K562 (cell line): ENCODE data around the gene TBX1. TPM values are rescaled to one million over a fixed set of nuclear protein-coding genes. Genes with fewer than 3 reads are reported as not detected.

Experiments used
- ATAC-seq: fragments of 200-7000 bp; cut with Tn5 transposase; 3 replicates; pipeline ENCODE4 v1.9.1; 2020; ENCODE audit warnings: moderate library complexity
- BruUV-seq: library from RNA; stranded (reverse); fragments of 400-500 nt; replicated peaks from 2 replicates; lab custom pipeline; 2021; lab: Mats Ljungman, UMichigan
- CTCF ChIA-PET: fragments of 300-600 bp; formaldehyde crosslinking; extraction: SDS; loops from one replicate; lab custom pipeline; 2021; ENCODE audit warnings: low intra/inter-chr PET ratio; lab: Yijun Ruan, JAX
- POLR2A ChIA-PET: fragments of 300-600, 350-650 bp; sonication (Branson Sonifier 250); formaldehyde crosslinking; extraction: SDS; loops from one replicate; lab custom pipeline; 2021; ENCODE audit warnings: antibody characterized with exemption, inconsistent platforms; lab: Yijun Ruan, JAX
- DNase-seq, 4 experiments: peaks; one replicate each; pipeline versions ENCODE4 v3.0.0 to v3.0.0-alpha.2; 2011 to 2018; ENCODE audit warnings: low spot score in 3 of 4, mixed read lengths in 3 of 4; ENCODE audit errors: extremely low read depth in 1 of 4
- FAIRE-seq: peaks from 2 replicates; lab custom pipeline; 2011; peaks lifted over from hg19 to GRCh38; lab: Jason Lieb, UNC
- H2AFZ ChIP-seq: 2 replicates; pipeline ENCODE4 v1.6.0; 2011; ENCODE audit warnings: low read depth, low read length, control low read depth, inconsistent platforms
- H3K27ac ChIP-seq: fragments of 200-600 bp; 3 replicates; pipeline ENCODE4 v1.8.0; 2011; ENCODE audit warnings: low read depth, mild to moderate bottlenecking, control low read depth, inconsistent platforms, low read length, moderate library complexity, mixed read lengths; ENCODE audit errors: extremely low read depth
- H3K27me3 ChIP-seq, 2 experiments: fragments of 300-600 bp in 1 of 2; 2 replicates in 1 of 2; 3 replicates in 1 of 2; pipeline versions ENCODE4 v1.6.0 to v1.8.0; 2011; ENCODE audit warnings: inconsistent platforms in 2 of 2, low read length in 2 of 2, mild to moderate bottlenecking in 1 of 2, mixed read lengths in 1 of 2, moderate library complexity in 1 of 2; ENCODE audit not compliant: control insufficient read depth in 2 of 2, insufficient read depth in 2 of 2
- H3K36me3 ChIP-seq: fragments of 300-600 bp; 3 replicates; pipeline ENCODE4 v1.8.0; 2011; ENCODE audit warnings: mild to moderate bottlenecking, low read length, inconsistent platforms; ENCODE audit not compliant: control insufficient read depth, insufficient read depth
- H3K4me1 ChIP-seq, 2 experiments: fragments of 200-600 bp in 1 of 2; replicated peaks in 1 of 2; 2 replicates in 1 of 2; 3 replicates in 1 of 2; pipeline versions ENCODE4 v1.5.1 to v1.8.0; 2011; ENCODE audit warnings: inconsistent platforms in 2 of 2, low read length in 2 of 2, mild to moderate bottlenecking in 1 of 2, mixed read lengths in 1 of 2, moderate library complexity in 1 of 2; ENCODE audit not compliant: control insufficient read depth in 2 of 2, insufficient read depth in 2 of 2
- H3K4me2 ChIP-seq: 2 replicates; pipeline ENCODE4 v1.6.1; 2011; ENCODE audit warnings: low read length, control low read depth, inconsistent platforms, mixed read lengths; ENCODE audit not compliant: insufficient read depth
- H3K4me3 ChIP-seq: fragments of 200-600 bp; sonication (generic), shearing (Covaris generic); 2 replicates; pipeline ENCODE4 v1.5.1; 2016; ENCODE audit warnings: control low read depth, inconsistent platforms
- H3K79me2 ChIP-seq: fragments of 200-600 bp; 3 replicates; pipeline ENCODE4 v1.8.0; 2011; ENCODE audit warnings: low read length, inconsistent platforms; ENCODE audit not compliant: control insufficient read depth, insufficient read depth
- H3K9ac ChIP-seq, 2 experiments: 2 replicates each; pipeline versions ENCODE4 v1.6.0 to v1.6.1; 2011; ENCODE audit warnings: low read depth in 2 of 2, low read length in 2 of 2, control low read depth in 1 of 2, inconsistent platforms in 1 of 2, mild to moderate bottlenecking in 1 of 2, mixed read lengths in 1 of 2; ENCODE audit not compliant: insufficient read depth in 1 of 2
- H3K9me1 ChIP-seq: one replicate; pipeline ENCODE4 v1.6.0; 2011; ENCODE audit warnings: inconsistent platforms, mild to moderate bottlenecking, low read length, moderate library complexity; ENCODE audit not compliant: control insufficient read depth, insufficient read depth
- H3K9me3 ChIP-seq: replicated peaks from 2 replicates; pipeline ENCODE4 v1.5.1; 2011; ENCODE audit warnings: low read depth, low read length, inconsistent platforms; ENCODE audit not compliant: control insufficient read depth, insufficient read depth
- H4K20me1 ChIP-seq: replicated peaks from 2 replicates; pipeline ENCODE4 v1.6.1; 2011; ENCODE audit warnings: low read length, inconsistent platforms, mixed read lengths; ENCODE audit not compliant: control insufficient read depth, insufficient read depth
- BCOR ChIP-seq: fragments of 450-650 bp; IDR thresholded peaks from 2 replicates; pipeline ENCODE4 v1.6.1; 2016
- BHLHE40 ChIP-seq: IDR thresholded peaks from 2 replicates; pipeline ENCODE4 v1.6.1; 2011; ENCODE audit warnings: low read length, improper control_type of control experiment
- HNRNPL ChIP-seq: fragments of 200-400 bp; formaldehyde crosslinking; IDR thresholded peaks from 2 replicates; pipeline ENCODE4 v1.6.1; 2017; ENCODE audit warnings: low read depth, mild to moderate bottlenecking, low read length
- MYC ChIP-seq, 2 experiments: fragments of 250-450 bp in 1 of 2; sonication (Bioruptor Pico) in 1 of 2; IDR thresholded peaks; 2 replicates each; pipeline versions ENCODE4 v1.5.1 to v1.6.1; 2012 to 2021; ENCODE audit warnings: low read depth in 2 of 2, borderline replicate concordance in 1 of 2, improper control_type of control experiment in 1 of 2, low read length in 1 of 2, mild to moderate bottlenecking in 1 of 2, moderate library complexity in 1 of 2
- PHF20 ChIP-seq: fragments of 450-650 bp; IDR thresholded peaks from 2 replicates; pipeline ENCODE4 v1.6.1; 2018; ENCODE audit not compliant: partially characterized antibody
- PHTF2 ChIP-seq: fragments of 250-450 bp; sonication (Bioruptor Pico); IDR thresholded peaks from 2 replicates; pipeline ENCODE4 v1.5.0; 2021; ENCODE audit warnings: mild to moderate bottlenecking
- RBFOX2 ChIP-seq: fragments of 200-400 bp; formaldehyde crosslinking; IDR thresholded peaks from 2 replicates; pipeline ENCODE4 v1.6.1; 2017; ENCODE audit warnings: low read depth, mild to moderate bottlenecking, low read length, moderate library complexity
- RBM14 ChIP-seq: fragments of 200-400 bp; formaldehyde crosslinking; IDR thresholded peaks from 2 replicates; pipeline ENCODE4 v1.6.1; 2018; ENCODE audit warnings: low read depth, mild to moderate bottlenecking, low read length, moderate library complexity, borderline replicate concordance; ENCODE audit not compliant: insufficient read depth
- ZNF316 ChIP-seq: fragments of 450-650 bp; IDR thresholded peaks from 2 replicates; pipeline ENCODE4 v1.6.1; 2016
- ZNF347 ChIP-seq: fragments of 450-650 bp; formaldehyde crosslinking; IDR thresholded peaks from 2 replicates; pipeline ENCODE4 v1.4.0; 2020; ENCODE audit warnings: low read depth, mild to moderate bottlenecking, moderate library complexity
- ZNF707 ChIP-seq: fragments of 250-450 bp; sonication (Bioruptor Pico); conservative IDR thresholded peaks from 2 replicates; pipeline ENCODE4 v1.8.0; 2022; ENCODE audit warnings: inconsistent platforms, mild to moderate bottlenecking, moderate library complexity
- ZNF780A ChIP-seq: fragments of 250-450 bp; sonication (Bioruptor Pico); IDR thresholded peaks from 2 replicates; pipeline ENCODE4 v1.5.0; 2021; ENCODE audit warnings: mild to moderate bottlenecking
- WGBS: fragments of 100-300 bp; shearing (Covaris generic); methylation state at CpG from one replicate; pipeline ENCODE4 v1.1.6; 2016; ENCODE audit warnings: low coverage, mixed read lengths; ENCODE audit not compliant: insufficient coverage; ENCODE audit errors: missing lambda C conversion rate; 5-methylcytosine and 5-hydroxymethylcytosine counted together
- in situ Hi-C: fragments of 300-500 bp; cut with MboI; formaldehyde crosslinking; loops from 4 replicates; pipeline ENCODE4 v1.15.0; 2018; ENCODE audit warnings: inconsistent platforms, mixed read lengths
- intact Hi-C: fragments of 100-400 bp; cut with micrococcal nuclease; formaldehyde crosslinking; loops from 2 replicates; pipeline ENCODE4 v1.14.2; 2022
- polyA plus RNA-seq, 8 experiments: library from polyadenylated mRNA; depleted of rRNA in 4 of 8; stranded (reverse) in 5 of 8; unstranded in 3 of 8; fragments of >200 nt; fragmentation: Nextera tagmentation in 2 of 8; fragmentation: Illumina TruSeq in 1 of 8; extraction: Ambion mirVana in 2 of 8; extraction: Trizol in 1 of 8; gene quantifications; 2 replicates each; pipeline versions ENCODE4 v1.2.1 to v1.2.3, GENCODE V29; 2011 to 2014; ENCODE audit warnings: inconsistent platforms in 1 of 8, missing spikeins in 1 of 8
- total RNA-seq, 7 experiments: library from RNA; depleted of rRNA in 6 of 7; stranded (reverse); fragments of >200 nt in 6 of 7; fragmentation: Illumina TruSeq in 2 of 7; extraction: Trizol in 2 of 7; gene quantifications; 2 replicates each; pipeline versions ENCODE4 v1.2.1 to v1.2.3, GENCODE V29; 2011 to 2021; ENCODE audit warnings: low replicate concordance in 1 of 7
- TF ChIP-seq, protein P1 (sequence below): IDR thresholded peaks from 2 replicates; pipeline ENCODE4 v1.6.1; 2016; ENCODE audit warnings: missing genetic modification characterization, missing compliant biosample characterization
- TF ChIP-seq, protein P2 (sequence below): fragments of 250-450 bp; sonication (Bioruptor Pico); IDR thresholded peaks from 2 replicates; pipeline ENCODE4 v1.8.0; 2022; ENCODE audit warnings: moderate library complexity, mild to moderate bottlenecking, inconsistent platforms

Gene TBX1
- total and polyA plus RNA-seq, 9 of the 15 experiments (the other 6 are each of a cell fraction or from before 2014, with no cell fraction given) = 0.07 to 35.0 (median 3.9) TPM

DNA sequence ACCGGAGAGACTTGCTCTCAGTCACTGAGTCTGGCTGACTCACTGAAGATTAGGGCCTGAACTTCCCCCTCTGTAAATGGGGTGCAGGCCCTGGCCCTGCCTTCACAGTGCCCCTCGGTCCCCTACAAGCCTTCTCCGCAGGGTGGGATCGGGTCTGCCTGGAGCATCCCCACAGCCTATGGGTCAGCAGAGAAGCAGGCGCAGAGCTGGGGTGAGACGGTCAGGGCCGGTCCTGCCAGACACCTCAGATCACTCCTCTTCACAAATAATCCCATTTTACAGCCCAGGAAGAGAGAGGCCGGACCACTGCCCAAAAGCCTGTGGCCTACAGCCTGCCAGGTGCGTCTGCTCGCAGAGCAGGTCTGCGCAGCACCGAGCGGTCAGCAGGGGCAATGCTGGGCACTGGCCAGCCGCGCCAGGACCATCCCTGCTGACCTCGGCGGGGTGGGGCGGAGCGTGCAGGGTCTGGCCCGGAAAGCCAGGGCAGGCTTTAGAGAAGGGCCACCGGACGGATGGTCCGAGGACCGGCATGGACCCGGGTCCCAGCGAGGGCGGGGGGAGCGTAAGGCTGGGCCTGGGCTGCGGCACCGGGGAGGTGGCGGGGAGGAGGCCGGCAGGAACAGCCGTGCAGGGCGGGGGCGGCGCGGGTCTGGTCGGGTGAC is 46.8 kb upstream of the TBX1 start (continued):
- TF ChIP-seq, protein P1, sequence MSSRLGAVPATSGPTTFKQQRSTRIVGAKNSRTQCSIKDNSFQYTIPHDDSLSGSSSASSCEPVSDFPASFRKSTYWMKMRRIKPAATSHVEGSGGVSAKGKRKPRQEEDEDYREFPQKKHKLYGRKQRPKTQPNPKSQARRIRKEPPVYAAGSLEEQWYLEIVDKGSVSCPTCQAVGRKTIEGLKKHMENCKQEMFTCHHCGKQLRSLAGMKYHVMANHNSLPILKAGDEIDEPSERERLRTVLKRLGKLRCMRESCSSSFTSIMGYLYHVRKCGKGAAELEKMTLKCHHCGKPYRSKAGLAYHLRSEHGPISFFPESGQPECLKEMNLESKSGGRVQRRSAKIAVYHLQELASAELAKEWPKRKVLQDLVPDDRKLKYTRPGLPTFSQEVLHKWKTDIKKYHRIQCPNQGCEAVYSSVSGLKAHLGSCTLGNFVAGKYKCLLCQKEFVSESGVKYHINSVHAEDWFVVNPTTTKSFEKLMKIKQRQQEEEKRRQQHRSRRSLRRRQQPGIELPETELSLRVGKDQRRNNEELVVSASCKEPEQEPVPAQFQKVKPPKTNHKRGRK (tag) = no peak
- no peak for TF ChIP-seq ZNF347 (CRISPR knock-in tag)
- TF ChIP-seq, protein P2, sequence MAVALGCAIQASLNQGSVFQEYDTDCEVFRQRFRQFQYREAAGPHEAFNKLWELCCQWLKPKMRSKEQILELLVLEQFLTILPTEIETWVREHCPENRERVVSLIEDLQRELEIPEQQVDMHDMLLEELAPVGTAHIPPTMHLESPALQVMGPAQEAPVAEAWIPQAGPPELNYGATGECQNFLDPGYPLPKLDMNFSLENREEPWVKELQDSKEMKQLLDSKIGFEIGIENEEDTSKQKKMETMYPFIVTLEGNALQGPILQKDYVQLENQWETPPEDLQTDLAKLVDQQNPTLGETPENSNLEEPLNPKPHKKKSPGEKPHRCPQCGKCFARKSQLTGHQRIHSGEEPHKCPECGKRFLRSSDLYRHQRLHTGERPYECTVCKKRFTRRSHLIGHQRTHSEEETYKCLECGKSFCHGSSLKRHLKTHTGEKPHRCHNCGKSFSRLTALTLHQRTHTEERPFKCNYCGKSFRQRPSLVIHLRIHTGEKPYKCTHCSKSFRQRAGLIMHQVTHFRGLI (CRISPR knock-in tag) = no peak

DNA sequence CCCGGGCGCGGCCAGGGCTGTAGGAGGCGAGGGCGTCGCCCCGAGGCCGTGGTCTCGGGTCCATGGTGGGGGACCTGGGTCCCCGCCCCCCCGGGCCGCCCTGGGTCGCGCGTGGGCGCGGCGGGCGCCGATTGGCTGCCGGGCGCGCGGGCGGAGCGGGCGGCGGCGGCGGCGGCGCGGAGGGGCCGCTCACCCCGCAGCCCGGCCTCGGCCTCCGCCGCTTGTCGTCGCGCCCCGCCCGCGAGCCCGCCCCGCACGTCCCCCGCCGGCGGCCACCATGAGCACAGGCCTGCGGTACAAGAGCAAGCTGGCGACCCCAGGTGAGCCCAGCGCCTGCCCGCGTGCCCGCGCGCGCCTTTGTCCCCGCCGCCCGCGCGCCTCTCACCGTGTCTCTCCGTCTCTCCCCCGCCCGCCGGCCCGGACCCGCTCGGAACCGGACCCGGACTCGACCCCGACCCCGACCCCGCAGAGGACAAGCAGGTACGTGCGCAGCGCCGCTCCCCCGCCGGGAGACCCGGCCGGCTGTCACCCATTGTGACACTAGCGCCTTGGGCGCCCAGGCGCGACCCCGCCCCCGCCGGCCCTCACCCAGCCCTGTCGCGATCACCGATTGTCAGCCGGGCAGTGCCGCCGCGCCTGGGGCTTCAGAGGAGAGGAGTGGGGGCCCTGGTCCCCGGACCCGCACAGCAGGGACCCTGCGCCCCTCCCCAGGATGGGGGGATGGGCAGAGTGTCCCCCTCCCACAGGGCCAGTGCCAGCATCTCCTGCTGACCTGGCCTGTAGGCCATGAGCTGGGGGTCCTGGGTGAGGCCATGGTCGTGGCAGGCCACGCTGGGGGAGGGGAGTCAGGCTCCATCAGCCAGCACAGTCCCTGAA is 46.0 kb upstream of the TBX1 start, which contains the start of gene SEPTIN5:
Gene SEPTIN5 (plus strand): TSS at position 192 of the 876 bp plus-strand sequence. CDS start 86 bp downstream, at position 278.
- CTCF ChIA-PET = no interaction called here
- H3K4me2 ChIP-seq = peak within 1 kb of the TSS; percentile 75
- peak; percentile 0 for ATAC-seq
- TF ChIP-seq BHLHE40 (0 out of 2 replicates have a peak, but pooled peaks have one; percentile 23), RBM14 (no peak), PHTF2 (CRISPR knock-in tag) (no peak), HNRNPL (peak; percentile 80), PHF20 (peak; percentile 78), ZNF780A (CRISPR knock-in tag) (no peak), RBFOX2 (peak; percentile 53), ZNF707 (CRISPR knock-in tag) (no peak), ZNF316 (peak; percentile 7; the same call in 1 of the 2 replicates), BCOR (peak; percentile 56; the same call in 1 of the 2 replicates), MYC (IDR thresholded peaks at IDR 0.05; ENCODE audit: low read depth, low read length) (no peak; the same call in 1 of the 2 replicates), MYC (CRISPR knock-in tag; IDR thresholded peaks at IDR 0.05; ENCODE audit: borderline replicate concordance, low read depth) (peak; percentile 86; the same call in 1 of the 2 replicates)

More for the DNA sequence above, 46.0 kb upstream of the TBX1 start, which contains the start of gene SEPTIN5:
- no TSS peak for BruUV-seq
- peaks cover 3 to 24% of the 10 kb centered on the region in 2 experiments; a peak in 4 of 5 replicates for H3K27me3 ChIP-seq
- H3K4me3 ChIP-seq = peak within 1 kb of the TSS; percentile 50
- DNase-seq (peak; percentile 84 to 99 (median 96)), FAIRE-seq (no peak)
- H3K27ac ChIP-seq = no peak within 1 kb of the TSS; the same call in 2 of the 3 replicates
- H3K9ac ChIP-seq = peak within 1 kb of the TSS; percentile 39 to 90; a peak in 3 of 4 replicates
- peaks cover 32 to 78% of the 10 kb centered on the region in 2 experiments for H3K4me1 ChIP-seq
- in situ Hi-C loops = no loop called here
- no peaks in the 10 kb centered on the region for H3K9me3 ChIP-seq
- POLR2A ChIA-PET = interaction anchor here (0.9 to 1.3 kb wide), 4 partner anchors 9 to 42 kb away, joined by 3 read pairs; no protein-coding TSS in a partner anchor
- peaks cover 16% of the 10 kb centered on the region for H3K79me2 ChIP-seq
- under 1% methylated on average over 69 of the region's 106 CpGs for WGBS
- peak within 1 kb of the TSS; percentile 84 for H2AFZ ChIP-seq
- intact Hi-C loops = loop anchor here (5.0 to 10.0 kb wide), 2 partner anchors 50 to 237 kb away; partner anchors contain the start of genes CDC45 and UFD1
- peaks cover 2% of the 10 kb centered on the region for H3K9me1 ChIP-seq
- H3K36me3 ChIP-seq = peaks cover 3% of the 10 kb centered on the region; the same call in 2 of the 3 replicates
- peaks cover 10% of the 10 kb centered on the region; the same call in 1 of the 2 replicates for H4K20me1 ChIP-seq
